ENCODE results near the gene C10orf143.
"Not testable (repeated sequence)": the region's sequence is repeated elsewhere in the genome, so short reads cannot be mapped to it uniquely, and the experiment has no call there.

Gene C10orf143

GRCh38 chr10:130111113-130111851 is 652 bp upstream of the C10orf143 start:
- peak; percentile 97 for DNase-seq (ENCODE audit: low read depth)

- DNase-seq (ENCODE audit: low read depth): peak; percentile 64
These were observed 809 bp downstream of the C10orf143 start for GRCh38 chr10:130109796-130110245.

- no peak for DNase-seq (ENCODE audit: low read depth)
These were observed 1.6 kb downstream of the C10orf143 start for GRCh38 chr10:130108934-130109604.

- not testable (repeated sequence) for DNase-seq (ENCODE audit: low read depth)
These were observed 2.5 kb downstream of the C10orf143 start for GRCh38 chr10:130108146-130108545.

GRCh38 chr10:130105724-130106123 is 4.9 kb downstream of the C10orf143 start:
- no peak for DNase-seq (ENCODE audit: low read depth)

GRCh38 chr10:130099344-130099743 is 11.3 kb downstream of the C10orf143 start:
- DNase-seq (ENCODE audit: low read depth): no peak

- not testable (repeated sequence) for DNase-seq (ENCODE audit: low read depth)
These were observed 20.1 kb downstream of the C10orf143 start for GRCh38 chr10:130090565-130090964.

- DNase-seq (ENCODE audit: low read depth): no peak
These were observed 30.2 kb downstream of the C10orf143 start for GRCh38 chr10:130080461-130080814.

- DNase-seq (ENCODE audit: low read depth): peak; percentile 2
These were observed 30.8 kb downstream of the C10orf143 start for GRCh38 chr10:130079614-130080460.

- DNase-seq (ENCODE audit: low read depth): no peak
These were observed 32.5 kb downstream of the C10orf143 start for GRCh38 chr10:130078120-130078519.

GRCh38 chr10:130076681-130077080 is 33.9 kb downstream of the C10orf143 start:
- no peak for DNase-seq (ENCODE audit: low read depth)

GRCh38 chr10:130074639-130075038 is 36.0 kb downstream of the C10orf143 start:
- DNase-seq (ENCODE audit: low read depth): no peak

- DNase-seq (ENCODE audit: low read depth): no peak
These were observed 36.7 kb downstream of the C10orf143 start for GRCh38 chr10:130073912-130074311.

GRCh38 chr10:130072247-130072646 is 38.4 kb downstream of the C10orf143 start:
- no peak for DNase-seq (ENCODE audit: low read depth)

GRCh38 chr10:130067893-130068292 is 42.7 kb downstream of the C10orf143 start:
- DNase-seq (ENCODE audit: low read depth): no peak

GRCh38 chr10:130066743-130067142 is 43.9 kb downstream of the C10orf143 start:
- DNase-seq (ENCODE audit: low read depth): no peak

- DNase-seq (ENCODE audit: low read depth): no peak
These were observed 45.4 kb downstream of the C10orf143 start for GRCh38 chr10:130065251-130065650.

GRCh38 chr10:130064783-130065182 is 45.8 kb downstream of the C10orf143 start:
- no peak for DNase-seq (ENCODE audit: low read depth)

GRCh38 chr10:130062976-130063375 is 47.7 kb downstream of the C10orf143 start:
- no peak for DNase-seq (ENCODE audit: low read depth)

- DNase-seq (ENCODE audit: low read depth): no peak
These were observed 48.4 kb downstream of the C10orf143 start for GRCh38 chr10:130062201-130062600.

- no peak for DNase-seq (ENCODE audit: low read depth)
These were observed 48.9 kb downstream of the C10orf143 start for GRCh38 chr10:130061760-130062159.

- no peak for DNase-seq (ENCODE audit: low read depth)
These were observed 56.6 kb downstream of the C10orf143 start for GRCh38 chr10:130054021-130054420.

GRCh38 chr10:130053561-130053960 is 57.1 kb downstream of the C10orf143 start:
- peak; percentile 38 for DNase-seq (ENCODE audit: low read depth)
